ENCODE results near the gene STRN4.

The STRN4 gene

GRCh38 chr19:46782355-46783019 is 36.2 kb upstream of the STRN4 start:
- TF ChIP-seq GATA2 (IDR thresholded peaks at IDR 0.05; ENCODE audit: low read depth, low read length) = no peak
- TF ChIP-seq GATA3 (IDR thresholded peaks at IDR 0.05; ENCODE audit: low read depth, low read length) = no peak

- TF ChIP-seq GATA3 (IDR thresholded peaks at IDR 0.05; ENCODE audit: low read depth, low read length) (no peak), GATA2 (IDR thresholded peaks at IDR 0.05; ENCODE audit: low read depth, low read length) (no peak)
Measured at GRCh38 chr19:46776927-46777911, 31.0 kb upstream of the STRN4 start.

GRCh38 chr19:46775642-46776258 is 29.5 kb upstream of the STRN4 start:
- TF ChIP-seq GATA2 (IDR thresholded peaks at IDR 0.05; ENCODE audit: low read depth, low read length) = no peak
- TF ChIP-seq GATA3 (IDR thresholded peaks at IDR 0.05; ENCODE audit: low read depth, low read length) = no peak

GRCh38 chr19:46773018-46773399 is 26.8 kb upstream of the STRN4 start:
- TF ChIP-seq GATA3 (IDR thresholded peaks at IDR 0.05; ENCODE audit: low read depth, low read length) (no peak), GATA2 (IDR thresholded peaks at IDR 0.05; ENCODE audit: low read depth, low read length) (no peak)

- TF ChIP-seq GATA2 (IDR thresholded peaks at IDR 0.05; ENCODE audit: low read depth, low read length) = no peak
- no peak for TF ChIP-seq GATA3 (IDR thresholded peaks at IDR 0.05; ENCODE audit: low read depth, low read length)
Measured at GRCh38 chr19:46772170-46773017, 26.1 kb upstream of the STRN4 start.

- TF ChIP-seq GATA3 (IDR thresholded peaks at IDR 0.05; ENCODE audit: low read depth, low read length) = no peak
- no peak for TF ChIP-seq GATA2 (IDR thresholded peaks at IDR 0.05; ENCODE audit: low read depth, low read length)
Measured at GRCh38 chr19:46766569-46767317, 20.5 kb upstream of the STRN4 start.

GRCh38 chr19:46764817-46765291 is 18.6 kb upstream of the STRN4 start:
- TF ChIP-seq GATA3 (IDR thresholded peaks at IDR 0.05; ENCODE audit: low read depth, low read length) (no peak), GATA2 (IDR thresholded peaks at IDR 0.05; ENCODE audit: low read depth, low read length) (no peak)

GRCh38 chr19:46762245-46762890 is 16.1 kb upstream of the STRN4 start:
- no peak for TF ChIP-seq GATA2 (IDR thresholded peaks at IDR 0.05; ENCODE audit: low read depth, low read length)
- TF ChIP-seq GATA3 (IDR thresholded peaks at IDR 0.05; ENCODE audit: low read depth, low read length) = no peak

- TF ChIP-seq GATA3 (IDR thresholded peaks at IDR 0.05; ENCODE audit: low read depth, low read length) (no peak), GATA2 (IDR thresholded peaks at IDR 0.05; ENCODE audit: low read depth, low read length) (no peak)
Measured at GRCh38 chr19:46761418-46761831, 15.2 kb upstream of the STRN4 start.

- no peak for TF ChIP-seq GATA2 (IDR thresholded peaks at IDR 0.05; ENCODE audit: low read depth, low read length)
- TF ChIP-seq GATA3 (IDR thresholded peaks at IDR 0.05; ENCODE audit: low read depth, low read length) = no peak
Measured at GRCh38 chr19:46760363-46760762, 14.1 kb upstream of the STRN4 start.

GRCh38 chr19:46759817-46760333 is 13.6 kb upstream of the STRN4 start:
- TF ChIP-seq GATA2 (IDR thresholded peaks at IDR 0.05; ENCODE audit: low read depth, low read length) (no peak), GATA3 (IDR thresholded peaks at IDR 0.05; ENCODE audit: low read depth, low read length) (no peak)

- no peak for TF ChIP-seq GATA3 (IDR thresholded peaks at IDR 0.05; ENCODE audit: low read depth, low read length)
Measured at GRCh38 chr19:46759206-46759605, 13.0 kb upstream of the STRN4 start.

Data from SH-SY5Y (cell line).